ENCODE results near the gene COL4A3.

Gene COL4A3

DNA sequence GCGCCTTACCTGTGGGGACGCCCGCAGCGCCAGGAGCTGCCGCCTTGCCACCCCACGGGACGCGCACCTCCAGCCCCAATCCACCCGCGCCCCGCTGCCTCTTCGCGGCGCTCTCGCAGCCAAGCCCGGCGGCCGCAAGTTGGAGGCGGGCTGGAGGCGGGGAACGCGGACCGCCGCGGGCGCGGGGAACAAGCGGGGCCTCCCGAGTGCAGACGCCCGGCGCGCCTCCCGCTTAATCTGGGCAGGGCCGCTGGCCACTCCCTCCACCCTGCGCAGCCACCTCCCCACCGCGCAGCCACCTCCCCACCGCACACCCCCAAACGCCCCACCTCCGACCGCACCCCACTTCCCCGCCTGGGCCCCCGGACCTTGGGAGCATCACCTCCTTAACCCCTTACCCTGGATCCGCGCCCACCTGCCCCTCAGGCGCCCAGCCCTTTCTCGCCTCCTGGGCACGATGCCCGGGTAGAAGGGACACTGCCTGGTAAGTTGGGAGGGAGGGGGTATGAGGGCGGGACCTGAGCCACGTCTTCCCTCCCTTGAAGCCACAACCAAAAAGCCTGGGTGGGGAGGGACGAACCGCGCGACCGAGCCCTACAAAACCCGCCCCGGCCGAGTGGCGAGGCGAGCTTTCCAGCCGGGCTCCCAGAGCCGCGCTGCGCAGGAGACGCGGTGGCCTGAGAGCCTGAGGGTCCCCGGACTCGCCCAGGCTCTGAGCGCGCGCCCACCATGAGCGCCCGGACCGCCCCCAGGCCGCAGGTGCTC, at the start of gene COL4A3, which contains the start of gene COL4A4:
TSS of gene COL4A3 (plus strand) at position 627 of the 765 bp plus-strand sequence. CDS start at position 730, 103 bp downstream.
TSS of gene COL4A4 (minus strand) at position 208 of the 765 bp plus-strand sequence. CDS start 16,722 bp downstream, outside the sequence.
- peak; percentile 33 for DNase-seq (ENCODE audit: low spot score)

DNA sequence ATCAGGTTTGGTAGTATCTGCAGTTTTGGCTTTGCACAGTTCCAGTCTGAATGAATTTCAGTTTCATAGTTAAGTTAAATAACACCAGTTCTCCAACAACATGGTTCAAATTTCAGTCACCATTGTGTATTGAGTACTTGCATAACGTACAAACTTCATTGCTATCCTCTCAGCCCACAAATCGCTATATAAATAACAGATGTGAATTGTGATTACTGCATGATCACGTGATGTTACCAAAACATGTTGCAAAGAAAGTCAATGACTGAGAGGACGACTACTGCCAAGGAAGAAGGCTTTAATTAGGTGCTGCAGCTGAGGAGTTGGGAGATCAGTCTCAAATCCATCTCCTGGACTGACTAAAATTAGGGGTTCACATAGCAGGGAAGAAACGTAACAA, 48.7 kb upstream of the COL4A3 start:
- DNase-seq (ENCODE audit: low spot score) = no peak

DNA sequence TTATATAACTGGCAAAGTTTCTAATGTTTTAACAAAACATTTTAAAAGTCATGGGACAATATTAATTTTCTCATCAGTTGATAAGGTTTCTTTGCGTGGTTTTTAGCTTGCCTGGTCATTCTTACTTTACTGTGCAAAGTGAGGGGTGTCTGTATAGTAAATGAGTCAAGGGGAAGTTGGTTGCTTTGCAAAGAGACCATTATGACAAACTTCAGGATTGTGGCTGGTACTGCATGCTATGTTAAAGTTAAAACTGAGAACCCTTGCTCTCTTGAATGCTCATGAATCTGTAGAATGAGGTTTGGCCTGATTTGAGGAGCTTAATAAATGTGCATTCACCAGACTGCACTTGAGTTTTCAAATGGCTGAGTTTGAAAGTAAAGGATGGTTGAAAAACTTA, 47.4 kb upstream of the COL4A3 start:
- no peak for DNase-seq (ENCODE audit: low spot score)

DNA sequence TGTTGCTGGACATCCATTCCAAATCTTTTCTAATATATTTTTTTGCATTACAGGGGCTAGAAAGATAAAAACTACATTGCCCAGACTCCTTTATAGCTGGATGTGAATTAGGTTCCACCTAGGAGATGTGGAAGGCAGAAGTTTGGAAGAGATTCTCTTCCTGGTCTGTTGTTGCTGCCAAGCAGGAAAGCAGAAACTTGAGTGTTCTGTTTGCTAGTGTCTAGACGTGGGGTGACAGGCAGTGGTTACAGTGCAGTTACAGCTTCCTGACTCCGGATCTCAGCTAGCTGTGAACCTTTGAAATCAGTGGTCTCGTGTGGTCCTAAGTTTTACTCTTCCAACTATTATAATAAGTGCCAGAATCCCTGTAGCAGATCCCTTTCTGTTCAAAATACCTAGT, 46.6 kb upstream of the COL4A3 start:
- DNase-seq (ENCODE audit: low spot score) = no peak

DNA sequence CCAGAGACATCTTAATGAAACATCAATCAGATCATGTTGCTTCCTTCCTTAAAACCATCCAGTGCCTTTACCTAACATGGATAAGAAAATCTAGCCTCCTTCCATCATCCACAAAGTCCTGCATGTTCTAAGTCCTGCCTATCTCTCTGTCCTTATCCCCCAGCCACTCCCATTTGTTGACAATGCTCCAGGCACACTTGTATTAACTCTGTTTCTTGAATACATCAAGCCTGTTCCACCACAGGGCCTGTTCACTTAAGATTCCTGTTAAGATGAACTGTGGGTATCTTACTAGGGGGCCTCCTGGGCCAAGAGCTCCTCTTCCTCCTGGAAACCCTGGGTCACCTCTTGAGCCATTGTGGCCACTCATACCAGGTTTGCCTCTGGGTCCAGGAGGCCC, 46.1 kb upstream of the COL4A3 start:
- no peak for DNase-seq (ENCODE audit: low spot score)

DNA sequence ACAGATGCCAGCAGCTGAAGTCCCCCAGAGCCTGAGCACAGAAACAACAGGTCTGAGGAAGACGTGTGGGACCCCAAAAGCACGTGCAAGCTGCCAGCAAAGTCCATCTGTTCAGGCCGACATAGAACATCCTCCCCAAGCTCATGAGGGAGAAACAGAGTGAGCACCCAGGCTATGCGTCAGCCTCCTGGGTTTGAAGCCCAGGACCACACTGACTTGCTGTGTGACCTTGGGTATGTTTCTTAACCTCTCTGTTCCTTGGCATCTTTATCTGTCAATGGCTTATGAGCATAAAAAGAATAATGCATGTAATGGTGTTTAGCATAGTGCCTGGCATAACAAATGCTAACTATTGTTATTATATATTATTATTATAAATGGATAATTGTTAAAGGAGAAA, 40.7 kb upstream of the COL4A3 start:
- DNase-seq (ENCODE audit: low spot score) = no peak

DNA sequence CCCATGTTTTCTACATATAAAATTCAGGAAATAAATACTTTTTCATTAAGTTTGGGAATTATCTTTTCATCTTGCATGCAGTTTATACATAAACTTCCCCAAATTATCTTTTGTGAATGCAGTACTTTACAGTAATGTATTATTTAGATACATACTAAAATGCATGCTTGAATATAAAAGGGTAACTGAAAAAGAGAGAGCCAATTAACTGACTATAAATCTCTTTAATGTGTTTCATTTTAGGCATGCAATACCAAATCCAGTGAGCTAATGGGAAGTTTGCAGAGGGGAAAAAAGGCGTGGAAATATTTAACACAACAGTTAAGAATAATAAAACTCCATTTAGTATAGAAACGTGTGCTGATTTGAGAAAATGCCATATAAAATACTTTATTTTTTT, 39.6 kb upstream of the COL4A3 start:
- DNase-seq (ENCODE audit: low spot score) = no peak

DNA sequence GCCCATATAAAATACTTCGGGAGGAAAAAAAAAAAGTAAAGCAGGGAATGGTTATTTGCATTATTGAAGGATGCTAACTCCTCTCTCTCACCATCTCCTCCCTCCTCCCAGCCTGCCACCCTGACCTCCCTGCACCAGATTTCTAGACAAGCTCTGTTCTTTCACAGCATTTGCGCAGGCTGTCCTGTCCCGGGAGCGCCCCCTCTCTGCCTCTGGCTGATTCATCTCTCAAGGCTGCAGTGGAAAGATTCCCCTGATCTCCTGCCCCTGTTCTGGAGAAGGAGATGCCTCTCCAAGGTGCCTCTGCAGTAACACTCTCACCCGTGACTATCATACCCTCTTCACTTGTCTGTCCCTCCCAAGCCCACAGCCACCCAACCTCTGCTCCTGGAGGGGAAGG, 38.9 kb upstream of the COL4A3 start:
- DNase-seq (ENCODE audit: low spot score) = no peak

DNA sequence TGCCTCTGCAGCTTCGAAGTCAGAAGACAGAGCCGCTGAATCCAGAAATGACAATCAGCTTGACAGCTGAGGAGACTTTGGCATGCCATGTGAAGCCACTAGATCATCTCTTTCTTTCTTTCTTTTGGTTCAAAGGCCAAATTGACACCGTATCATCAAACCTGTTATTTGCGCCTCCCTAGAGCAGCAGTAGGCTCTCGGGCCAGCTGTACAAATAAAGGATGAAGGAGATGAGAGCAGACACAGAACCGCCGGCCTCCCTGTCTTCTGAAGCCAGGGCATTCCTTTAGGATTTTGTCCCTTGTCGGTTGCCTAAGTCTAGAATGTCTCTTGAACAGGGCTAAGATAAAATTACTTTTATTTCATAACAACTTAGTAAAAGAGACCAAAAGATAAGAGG, 37.2 kb upstream of the COL4A3 start:
- DNase-seq (ENCODE audit: low spot score) = no peak

DNA sequence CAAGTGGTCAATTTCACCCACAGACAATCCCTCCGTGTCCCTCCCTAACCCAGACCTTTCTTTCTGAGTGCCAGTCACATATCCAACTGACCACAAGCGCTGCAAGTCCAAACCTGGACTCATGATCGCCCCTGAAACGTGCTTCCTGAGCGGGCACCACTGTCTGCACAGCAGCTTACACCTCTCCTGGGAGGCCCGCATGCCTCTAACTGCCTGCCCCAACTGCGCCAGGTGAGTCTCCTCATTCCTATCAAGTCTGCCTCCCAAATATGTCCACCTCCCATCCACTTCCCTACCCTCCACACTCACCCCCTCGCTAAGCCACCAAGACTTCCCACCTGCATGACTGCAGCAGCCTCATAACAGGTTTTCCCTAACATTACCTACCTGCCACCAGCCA, 33.8 kb upstream of the COL4A3 start:
- DNase-seq (ENCODE audit: low spot score) = no peak

DNA sequence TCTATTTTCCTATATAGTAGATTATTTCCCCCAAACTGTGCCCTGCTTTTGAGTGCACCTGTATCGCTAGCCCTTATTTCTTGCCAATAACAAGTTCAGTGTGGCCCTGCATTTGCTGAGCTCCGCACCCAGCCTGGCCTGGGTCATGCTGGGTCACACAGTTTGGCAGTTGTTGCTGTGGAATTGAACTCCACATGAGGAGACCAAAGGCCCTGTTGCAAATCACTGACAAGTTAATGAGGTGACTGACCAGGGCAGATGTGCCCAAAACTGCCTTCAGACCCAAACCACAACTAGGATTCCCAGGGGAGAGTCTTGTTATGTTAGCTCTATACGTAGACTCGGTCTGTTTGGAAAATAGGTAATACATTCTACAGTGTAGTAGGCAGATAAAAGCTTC, 31.4 kb upstream of the COL4A3 start:
- DNase-seq (ENCODE audit: low spot score) = no peak

DNA sequence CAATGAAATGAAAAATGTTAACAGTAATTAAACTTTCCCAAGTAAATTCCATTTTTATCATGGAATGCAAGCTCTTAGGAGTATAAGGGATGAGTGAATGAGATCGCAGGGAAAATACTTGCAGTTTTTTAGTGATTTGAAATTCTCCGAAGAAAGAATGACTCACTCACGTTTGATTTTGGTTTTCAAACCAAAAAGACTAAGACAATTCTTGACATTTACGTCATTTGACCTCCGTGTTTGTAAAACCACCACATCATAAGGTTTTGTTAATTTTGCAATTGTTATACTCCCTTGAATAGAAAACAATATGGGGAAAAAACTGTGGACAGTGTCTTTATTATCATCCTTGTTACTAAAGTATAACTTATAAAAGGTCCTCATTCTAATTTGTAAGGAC, 29.8 kb upstream of the COL4A3 start:
- DNase-seq (ENCODE audit: low spot score) = no peak

DNA sequence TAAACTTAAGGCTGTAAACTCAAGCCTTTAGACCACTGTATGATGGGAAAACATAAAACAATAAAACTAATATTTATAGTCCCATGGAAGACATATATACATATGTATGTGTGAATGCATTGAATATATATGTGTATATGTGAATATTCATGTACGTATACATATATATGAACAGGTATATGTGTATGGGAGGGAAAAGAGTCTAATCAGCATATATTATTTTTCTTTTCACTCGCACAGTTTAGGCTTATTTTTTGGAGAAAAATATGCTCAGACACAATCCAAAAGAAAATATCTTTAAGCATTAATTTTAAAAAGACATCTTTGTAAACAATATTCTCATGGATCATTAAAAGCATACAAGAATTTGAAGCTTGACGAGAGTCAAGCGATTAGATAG, 23.1 kb upstream of the COL4A3 start:
- DNase-seq (ENCODE audit: low spot score) = no peak

DNA sequence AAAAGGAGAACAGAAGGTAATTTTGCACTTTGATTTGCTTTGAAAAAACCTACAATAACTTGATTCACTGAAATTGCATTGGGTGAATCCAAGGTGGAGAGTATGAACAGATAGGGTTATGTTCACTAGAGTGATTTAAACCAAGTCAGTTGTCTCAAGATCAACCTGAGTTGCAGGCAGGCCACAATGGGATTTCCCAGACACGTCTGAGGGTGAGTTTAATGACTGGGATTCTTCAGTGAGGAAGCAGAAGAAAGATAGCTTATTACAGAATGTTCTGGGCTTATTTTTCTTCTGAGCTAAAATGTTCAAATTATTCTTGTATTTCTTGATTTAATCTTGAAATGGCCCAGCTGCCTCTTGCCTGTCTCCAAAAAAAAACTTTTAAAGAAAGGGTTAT, 20.5 kb upstream of the COL4A3 start:
- no peak for DNase-seq (ENCODE audit: low spot score)

DNA sequence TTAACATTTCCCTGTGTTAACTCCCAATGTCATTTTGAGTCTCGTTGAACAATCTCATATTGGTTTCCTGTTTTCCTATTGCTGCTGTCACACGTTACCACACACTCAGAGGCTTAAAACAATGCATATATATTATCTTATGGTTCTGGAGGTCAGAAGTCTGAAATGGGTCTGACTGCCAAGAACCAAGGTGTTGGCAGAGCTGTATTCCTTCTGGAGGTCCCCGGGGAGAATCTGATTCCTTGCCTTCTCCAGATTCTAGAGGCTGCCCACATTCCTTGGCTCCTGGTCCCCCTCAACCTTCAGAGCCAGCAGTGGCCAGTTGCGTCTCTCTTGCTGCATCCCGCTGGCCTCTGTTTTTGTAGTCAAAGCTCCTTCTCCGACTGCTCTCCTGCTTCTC, 18.0 kb upstream of the COL4A3 start:
- DNase-seq (ENCODE audit: low spot score) = no peak

DNA sequence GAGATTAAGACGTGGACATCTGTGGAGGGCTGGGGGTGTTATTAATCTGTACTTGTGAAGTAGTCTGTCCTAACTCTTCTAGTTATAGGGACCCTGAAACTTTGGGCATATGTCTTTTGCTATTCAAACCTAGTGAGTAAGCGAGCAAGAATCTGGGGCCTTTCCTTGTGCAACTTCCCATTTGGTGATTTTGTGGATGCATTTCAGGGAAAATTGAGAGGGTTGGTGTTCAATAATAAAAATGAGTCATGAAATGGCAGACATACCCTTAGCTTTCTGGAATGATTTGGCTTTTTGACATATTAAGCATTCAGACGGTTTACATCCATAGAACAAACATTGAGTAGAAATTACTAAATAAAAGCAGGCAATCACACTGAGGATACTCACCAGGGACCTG, 17.4 kb upstream of the COL4A3 start:
- DNase-seq (ENCODE audit: low spot score) = no peak

DNA sequence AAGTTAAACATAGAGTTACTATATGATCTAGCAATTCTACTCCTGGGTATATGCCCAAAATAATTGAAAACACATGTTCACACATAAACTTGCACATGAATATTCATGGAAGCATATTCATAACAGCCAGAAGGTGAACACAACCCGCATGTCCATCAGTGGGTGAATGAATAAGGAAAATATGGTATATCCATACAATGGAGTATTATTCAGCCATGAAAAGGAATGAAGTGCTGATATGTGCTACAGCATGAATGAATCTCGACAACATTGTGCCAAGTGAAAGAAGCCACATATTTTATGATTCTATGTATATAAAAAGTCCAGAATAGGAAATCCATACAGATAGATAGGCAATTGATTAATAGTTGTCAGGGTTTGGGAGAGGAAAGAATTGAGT, 16.3 kb upstream of the COL4A3 start:
- no peak for DNase-seq (ENCODE audit: low spot score)

DNA sequence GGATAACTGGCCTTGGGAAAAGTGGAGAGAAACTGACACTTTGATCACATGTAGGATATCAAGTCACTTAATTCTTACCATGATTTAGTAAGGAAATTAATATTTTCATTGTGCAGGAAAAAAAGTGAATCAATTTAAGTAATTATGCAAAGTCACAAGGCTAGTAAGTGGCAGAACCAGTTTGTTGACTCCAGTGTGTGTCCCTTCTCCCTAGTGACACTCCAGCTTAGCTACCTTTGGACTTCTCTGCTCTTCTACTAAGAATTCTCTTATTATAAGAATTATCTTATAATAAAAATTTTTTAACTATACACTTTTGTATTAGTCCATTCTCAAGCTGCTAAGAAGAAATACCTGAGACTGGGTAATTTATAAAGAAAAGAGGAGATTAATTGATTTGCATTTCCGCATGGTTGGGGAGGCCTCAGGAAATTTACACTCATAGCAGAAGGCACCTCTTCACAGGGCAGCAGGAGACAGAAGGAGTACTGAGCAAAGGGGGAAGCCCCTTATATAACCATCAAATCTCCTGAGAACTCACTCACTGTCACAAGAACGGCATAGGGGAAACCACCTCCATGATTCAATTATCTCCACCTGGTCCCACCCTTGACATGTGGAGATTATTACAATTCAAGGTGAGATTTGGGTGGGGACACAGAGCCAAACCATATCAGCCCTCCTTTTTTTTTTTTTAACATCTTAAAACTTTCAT, 14.0 kb upstream of the COL4A3 start:
- no peak for DNase-seq (ENCODE audit: low spot score)

DNA sequence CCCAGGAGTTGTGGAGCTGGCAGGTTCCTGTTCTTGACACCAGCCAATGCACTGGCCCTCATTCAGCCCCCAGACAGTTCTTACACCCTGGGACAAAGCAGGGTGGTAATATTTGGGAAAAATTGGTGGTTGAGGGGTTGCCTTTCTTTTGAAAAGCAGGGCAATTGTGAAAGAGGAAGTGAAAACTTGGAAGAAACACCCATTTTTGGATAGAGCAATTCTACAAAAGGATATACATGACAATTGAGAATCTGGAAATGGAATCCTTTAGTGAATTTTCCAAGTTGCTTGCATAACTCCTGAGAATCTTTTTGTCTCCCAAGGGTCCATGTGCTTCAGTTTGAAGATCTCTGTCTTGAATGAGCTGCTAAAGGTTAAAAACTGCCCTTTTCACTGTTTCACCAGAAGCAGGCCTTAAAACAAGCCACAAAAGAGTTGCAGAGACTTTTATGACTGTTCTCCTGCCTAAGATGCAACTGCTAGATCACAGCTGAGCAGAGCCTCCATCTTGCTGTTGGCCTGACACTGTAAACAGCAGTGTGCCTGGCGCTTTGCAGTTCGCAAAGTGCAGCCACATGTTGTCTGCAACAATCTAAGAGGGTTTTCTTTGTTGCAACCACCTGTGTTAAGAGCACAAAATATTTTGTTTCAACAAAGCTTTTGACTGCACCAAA, 12.2 kb upstream of the COL4A3 start:
- DNase-seq (ENCODE audit: low spot score) = no peak

DNA sequence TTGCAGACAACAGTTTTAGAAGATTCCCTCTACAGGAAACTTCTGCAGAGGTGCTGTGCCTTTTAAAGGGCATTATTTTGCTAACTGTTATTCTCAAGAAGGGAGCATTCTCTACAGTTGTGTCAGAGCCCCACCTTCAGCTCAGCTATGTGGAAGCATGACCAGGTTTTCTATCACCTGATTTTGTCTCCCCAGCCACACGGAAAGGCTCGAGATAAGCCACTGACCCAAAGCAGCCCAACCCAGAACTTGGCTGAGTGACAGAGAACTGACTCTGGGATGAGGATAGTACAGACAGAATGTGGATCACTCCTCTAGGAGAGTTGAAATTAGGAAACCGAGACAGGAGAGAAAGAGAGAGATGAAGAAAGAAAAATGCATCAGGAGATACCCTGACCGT, 11.1 kb upstream of the COL4A3 start:
- no peak for DNase-seq (ENCODE audit: low spot score)

DNA sequence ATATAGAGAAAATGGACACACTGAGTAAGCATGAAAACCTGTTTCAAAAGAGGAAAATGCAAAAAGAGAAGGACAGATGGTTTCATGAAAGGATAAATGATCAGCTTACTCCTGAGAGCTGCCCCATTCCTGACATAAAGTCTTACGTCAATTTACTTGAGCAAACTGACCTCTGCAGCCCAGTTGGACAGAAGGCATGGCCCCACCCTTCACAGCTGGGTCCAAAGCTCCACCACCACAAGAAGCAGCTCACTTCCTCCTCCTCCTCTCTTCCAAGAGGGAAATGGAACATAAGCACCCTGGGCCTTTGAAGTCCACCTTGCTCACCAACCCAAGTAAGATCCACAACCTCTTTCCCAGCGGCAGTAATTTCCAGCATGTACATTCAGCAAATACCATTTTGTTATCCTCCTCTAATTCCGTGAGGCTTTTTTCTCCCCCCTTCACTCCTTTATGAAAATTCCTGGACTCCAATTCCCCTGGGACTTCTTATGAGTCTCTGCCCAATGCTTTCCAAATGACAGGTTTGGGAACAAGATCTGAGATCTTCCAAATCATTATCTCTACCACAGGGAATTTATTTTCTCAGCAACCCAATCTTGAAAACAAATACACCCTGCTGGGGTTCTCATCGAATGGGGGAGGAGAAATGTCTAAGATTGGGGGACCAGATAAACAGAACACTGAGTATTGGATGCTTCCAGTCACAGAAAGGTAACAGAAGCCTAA, 10.5 kb upstream of the COL4A3 start:
- no peak for DNase-seq (ENCODE audit: low spot score)

DNA sequence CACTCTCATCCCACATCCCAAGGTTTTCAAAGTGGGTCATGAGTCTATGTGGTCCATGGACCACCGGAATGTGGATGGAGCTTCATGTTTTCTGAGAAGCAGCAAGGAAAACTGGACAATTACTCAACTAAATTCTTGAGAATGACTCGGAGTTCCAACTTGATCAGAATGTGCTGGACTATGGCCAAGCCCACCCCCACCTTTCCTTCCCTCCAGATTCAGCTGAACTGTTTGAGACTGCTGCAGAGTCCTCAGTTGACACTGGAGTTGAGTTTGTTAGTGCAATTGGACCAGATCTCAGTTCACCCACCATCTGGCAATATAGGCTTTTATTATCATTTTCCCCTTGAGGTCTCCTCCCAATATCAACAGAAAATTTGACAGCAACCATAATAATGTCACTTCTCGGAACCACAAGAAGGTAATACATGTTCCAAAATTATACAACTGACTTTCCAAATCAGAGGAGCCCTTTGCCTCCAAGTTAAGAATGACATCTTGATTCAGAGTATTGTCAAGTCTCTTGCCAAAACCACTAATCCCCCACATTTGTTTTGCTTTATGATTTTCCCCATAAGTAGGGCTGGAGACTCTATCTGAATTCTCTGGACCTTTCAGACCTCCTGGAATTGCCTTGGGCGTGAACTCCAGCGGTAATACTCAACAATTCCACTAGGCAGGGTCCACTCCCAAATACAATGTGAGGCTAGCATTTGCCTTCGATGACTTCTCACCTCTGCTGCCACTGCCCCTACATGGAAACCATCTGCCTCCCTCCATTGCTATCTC, 9.2 kb upstream of the COL4A3 start:
- no peak for DNase-seq (ENCODE audit: low spot score)
